Measurements from ENCODE around the gene ZNF407.
"Not testable (repeated sequence)": the region's sequence is repeated elsewhere in the genome, so short reads cannot be mapped to it uniquely, and the experiment has no call there.

Gene ZNF407

GRCh38 chr18:74597662-74598349 lies at the start of gene ZNF407:
TSS of gene ZNF407 (plus strand) at chr18:74597870. CDS start at chr18:74631020, 33,150 bp downstream.
- DNase-seq, result peak; percentile 85

DNA sequence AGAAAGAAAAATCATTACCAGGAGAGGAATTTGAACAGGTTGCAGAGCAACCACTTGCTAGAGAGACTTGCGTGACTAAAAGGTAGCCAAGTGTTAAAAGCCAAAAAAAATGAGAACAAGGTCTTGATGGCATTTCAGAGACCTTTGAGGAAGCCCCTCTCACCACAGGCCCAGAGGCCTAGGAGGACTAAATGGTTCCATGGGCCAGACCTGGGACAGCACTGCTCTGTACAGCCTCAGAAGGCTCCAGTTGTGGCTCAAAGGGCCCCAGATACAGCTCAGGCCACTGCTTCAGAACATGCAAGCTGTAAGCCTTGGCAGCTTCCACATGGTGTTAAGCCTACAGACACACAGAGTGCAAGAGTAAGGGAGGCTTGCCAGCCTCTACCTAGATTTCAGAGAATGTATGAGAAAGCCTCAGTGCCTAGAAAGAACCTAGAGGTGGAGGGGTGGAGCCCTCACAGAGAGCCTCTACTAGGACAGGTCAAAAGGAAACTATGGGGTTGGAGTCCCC lies 48.0 kb upstream of the ZNF407 start:
- DNase-seq, result no peak

- no peak for DNase-seq
These were observed 46.8 kb upstream of the ZNF407 start for GRCh38 chr18:74550886-74551285.

DNA sequence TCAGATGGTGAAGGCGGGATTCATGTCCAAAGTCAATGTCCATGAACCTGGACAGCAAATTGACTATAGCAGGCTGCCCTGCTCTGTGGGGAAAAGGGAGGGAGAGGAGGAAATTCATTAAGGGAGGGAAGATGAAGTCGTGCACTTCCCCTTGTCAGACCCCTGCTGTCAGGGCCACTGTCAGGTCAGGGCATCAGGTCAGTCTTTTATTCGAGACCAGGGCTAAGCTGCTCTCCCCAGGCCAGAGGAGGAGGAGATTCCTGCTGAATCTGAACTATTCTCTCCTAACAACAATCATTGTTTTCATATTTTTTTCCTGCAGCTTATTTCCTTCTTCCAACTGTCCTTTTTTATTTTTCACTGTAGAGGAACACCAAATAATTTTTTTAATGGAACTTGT lies 46.2 kb upstream of the ZNF407 start:
- DNase-seq, result no peak

DNA sequence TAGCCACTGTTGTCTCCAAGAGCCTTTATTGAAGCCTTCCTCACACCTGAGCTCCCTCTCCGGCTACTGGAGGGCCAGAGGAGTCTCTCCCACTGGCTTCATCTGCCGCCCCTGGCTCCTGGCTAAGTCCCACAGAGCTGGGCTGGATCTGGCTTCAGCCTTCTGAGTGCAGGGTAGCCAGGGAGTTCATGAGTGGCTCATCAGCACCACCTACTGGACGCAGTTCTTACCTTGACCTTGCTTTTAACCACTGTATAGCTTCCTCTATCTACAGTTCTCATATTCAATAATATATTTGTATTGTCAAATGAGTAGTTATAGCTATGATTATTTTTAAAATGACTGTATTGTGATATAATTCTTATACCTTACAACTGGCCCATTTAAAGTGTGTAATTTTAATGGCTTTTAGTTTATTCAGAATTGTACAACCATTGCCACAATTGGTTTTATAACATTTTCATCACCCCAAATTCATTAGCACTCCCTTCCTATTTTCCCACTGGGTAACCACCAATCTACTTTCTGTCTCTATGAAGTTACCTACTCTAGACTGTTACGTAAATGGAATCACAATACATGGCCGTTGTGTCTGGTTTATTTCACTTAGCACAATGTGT lies 45.6 kb upstream of the ZNF407 start:
- peak; percentile 73 for DNase-seq

GRCh38 chr18:74556126-74556525 lies 41.5 kb upstream of the ZNF407 start:
- DNase-seq, result no peak

- DNase-seq, result no peak
These were observed 39.6 kb upstream of the ZNF407 start for GRCh38 chr18:74558096-74558495.

GRCh38 chr18:74562131-74562730 lies 35.4 kb upstream of the ZNF407 start:
- no peak for DNase-seq

GRCh38 chr18:74562775-74563174 lies 34.9 kb upstream of the ZNF407 start:
- no peak for DNase-seq

- no peak for DNase-seq
These were observed 33.7 kb upstream of the ZNF407 start for GRCh38 chr18:74563999-74564398.

GRCh38 chr18:74565164-74565563 lies 32.5 kb upstream of the ZNF407 start:
- DNase-seq, result not testable (repeated sequence)

DNA sequence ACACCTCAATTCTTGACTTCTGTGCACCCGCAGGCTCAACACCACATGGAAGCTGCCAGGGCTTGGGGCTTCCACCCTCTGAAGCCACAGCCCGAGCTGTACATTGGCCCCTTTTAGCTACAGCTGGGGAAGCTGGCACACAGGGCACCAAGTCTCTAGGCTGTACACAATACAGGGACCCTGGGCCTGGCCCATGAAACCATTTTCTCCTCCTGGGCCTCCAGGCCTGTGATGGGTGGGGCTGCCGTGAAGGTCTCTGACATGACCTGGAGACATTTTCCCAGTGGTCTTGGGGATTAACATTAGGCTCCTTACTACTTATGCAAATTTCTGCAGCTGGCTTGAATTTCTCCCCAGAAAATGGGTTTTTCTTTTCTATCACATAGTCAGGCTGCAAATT lies 31.7 kb upstream of the ZNF407 start:
- DNase-seq, result not testable (repeated sequence)

GRCh38 chr18:74567822-74568221 lies 29.8 kb upstream of the ZNF407 start:
- DNase-seq, result no peak

- no peak for DNase-seq
These were observed 28.3 kb upstream of the ZNF407 start for GRCh38 chr18:74569401-74569800.

- no peak for DNase-seq
These were observed 27.4 kb upstream of the ZNF407 start for GRCh38 chr18:74570266-74570665.

- no peak for DNase-seq
These were observed 25.6 kb upstream of the ZNF407 start for GRCh38 chr18:74571895-74572680.

GRCh38 chr18:74573053-74573452 lies 24.6 kb upstream of the ZNF407 start:
- no peak for DNase-seq

DNA sequence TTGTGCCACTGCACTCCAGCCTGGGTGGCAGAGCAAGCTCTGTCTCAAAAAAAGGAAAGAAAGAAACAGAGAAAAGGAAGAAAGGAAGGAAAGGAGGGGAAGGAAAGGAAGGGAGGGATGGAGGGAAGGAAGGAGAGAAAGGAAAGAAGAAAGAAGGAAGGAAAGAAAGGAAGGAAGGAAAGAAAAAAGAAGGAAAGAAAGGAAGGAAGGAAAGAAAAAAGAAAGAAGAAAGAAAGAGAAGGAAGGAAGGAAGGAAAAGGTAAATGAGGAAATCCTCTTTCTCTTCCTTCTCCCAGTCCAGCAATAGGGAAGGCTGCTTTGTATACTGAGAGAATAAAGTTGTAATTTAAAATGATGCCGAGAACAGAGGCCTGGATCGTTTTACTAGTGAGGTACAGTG lies 22.8 kb upstream of the ZNF407 start:
- no peak for DNase-seq

DNA sequence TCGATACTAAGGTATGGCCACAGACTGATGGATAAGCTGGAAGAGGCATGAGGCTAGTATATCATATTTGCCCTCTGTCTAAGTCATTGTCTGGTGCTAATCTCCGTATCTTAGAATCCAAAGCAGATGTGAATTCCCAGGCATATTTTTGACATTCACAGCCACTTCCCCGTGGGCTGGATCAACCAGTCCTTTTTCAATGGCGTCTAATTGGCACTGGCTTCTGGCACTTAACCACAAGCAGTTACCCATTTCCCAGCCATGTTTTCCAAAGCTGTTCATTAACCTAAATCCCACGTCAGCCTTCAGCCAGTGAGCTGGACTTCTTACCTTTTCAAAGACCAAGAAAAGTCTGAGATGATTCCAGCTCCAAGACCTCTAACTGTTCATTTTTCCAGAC lies 20.7 kb upstream of the ZNF407 start:
- DNase-seq, result no peak

DNA sequence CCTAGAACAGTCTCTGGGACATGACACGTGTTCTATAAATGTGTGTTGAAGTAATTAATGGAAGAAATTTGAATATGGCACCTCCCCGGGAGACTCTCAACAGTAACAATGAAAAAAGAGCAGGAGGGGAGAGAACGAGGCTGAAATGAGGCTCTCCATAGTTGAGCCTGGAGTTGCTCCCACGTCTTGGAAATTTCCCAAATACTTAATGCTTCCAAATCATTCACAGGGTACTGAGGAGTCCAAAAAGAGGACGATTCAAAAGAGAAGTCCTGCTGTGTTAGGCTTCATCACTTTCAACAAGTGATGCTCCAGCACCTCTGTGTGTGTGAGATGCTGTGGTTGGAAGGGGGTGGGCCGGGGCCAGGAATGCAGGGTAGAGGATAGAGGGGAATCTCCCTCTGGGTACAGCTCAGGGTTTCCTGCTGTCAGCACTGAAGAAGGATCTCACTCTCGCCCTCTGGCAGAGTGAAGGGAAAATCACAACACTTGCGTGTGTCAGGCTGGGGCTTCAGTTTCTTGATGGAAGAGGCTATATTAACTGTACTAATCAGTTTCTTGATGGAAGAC lies 18.1 kb upstream of the ZNF407 start:
- no peak for DNase-seq

- no peak for DNase-seq
These were observed 15.0 kb upstream of the ZNF407 start for GRCh38 chr18:74582642-74583041.

DNA sequence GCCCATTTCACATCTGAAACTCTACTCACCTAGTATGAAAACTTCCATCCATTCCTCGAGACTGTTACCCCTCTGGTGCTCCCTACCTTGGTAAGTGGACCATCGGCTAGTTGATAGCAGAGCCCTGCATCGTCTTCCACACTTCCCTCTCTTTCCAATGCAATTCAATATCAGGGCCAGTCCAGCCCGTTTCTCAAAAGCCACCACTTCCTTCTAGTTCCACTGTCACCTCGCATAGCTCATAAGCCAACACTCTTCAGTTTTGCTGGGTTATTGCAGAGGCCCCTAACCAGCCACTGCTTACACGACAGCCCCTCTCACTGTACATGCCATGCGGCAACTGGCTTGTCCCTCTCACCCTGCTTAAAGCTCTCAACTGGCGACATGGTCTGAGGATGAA lies 10.2 kb upstream of the ZNF407 start:
- no peak for DNase-seq

GRCh38 chr18:74589021-74589420 lies 8.6 kb upstream of the ZNF407 start:
- DNase-seq, result peak; percentile 31
